A172 (cell line): ENCODE data around the gene TXNDC11. TPM values are rescaled to one million over a fixed set of nuclear protein-coding genes. Genes with fewer than 3 reads are reported as not detected.

ENCODE experiments used
- DNase-seq: peaks from one replicate; pipeline ENCODE4 v3.0.0-alpha.2; 2015; ENCODE audit warnings: low spot score
- total RNA-seq: library from RNA; depleted of rRNA; stranded (reverse); fragments of >200 nt; shearing (Covaris generic); gene quantifications from 2 replicates; pipeline ENCODE4 v1.2.3, GENCODE V29; 2014

The TXNDC11 gene
- total RNA-seq, 1 experiment from 2014 or later, result 33.8 TPM

DNA sequence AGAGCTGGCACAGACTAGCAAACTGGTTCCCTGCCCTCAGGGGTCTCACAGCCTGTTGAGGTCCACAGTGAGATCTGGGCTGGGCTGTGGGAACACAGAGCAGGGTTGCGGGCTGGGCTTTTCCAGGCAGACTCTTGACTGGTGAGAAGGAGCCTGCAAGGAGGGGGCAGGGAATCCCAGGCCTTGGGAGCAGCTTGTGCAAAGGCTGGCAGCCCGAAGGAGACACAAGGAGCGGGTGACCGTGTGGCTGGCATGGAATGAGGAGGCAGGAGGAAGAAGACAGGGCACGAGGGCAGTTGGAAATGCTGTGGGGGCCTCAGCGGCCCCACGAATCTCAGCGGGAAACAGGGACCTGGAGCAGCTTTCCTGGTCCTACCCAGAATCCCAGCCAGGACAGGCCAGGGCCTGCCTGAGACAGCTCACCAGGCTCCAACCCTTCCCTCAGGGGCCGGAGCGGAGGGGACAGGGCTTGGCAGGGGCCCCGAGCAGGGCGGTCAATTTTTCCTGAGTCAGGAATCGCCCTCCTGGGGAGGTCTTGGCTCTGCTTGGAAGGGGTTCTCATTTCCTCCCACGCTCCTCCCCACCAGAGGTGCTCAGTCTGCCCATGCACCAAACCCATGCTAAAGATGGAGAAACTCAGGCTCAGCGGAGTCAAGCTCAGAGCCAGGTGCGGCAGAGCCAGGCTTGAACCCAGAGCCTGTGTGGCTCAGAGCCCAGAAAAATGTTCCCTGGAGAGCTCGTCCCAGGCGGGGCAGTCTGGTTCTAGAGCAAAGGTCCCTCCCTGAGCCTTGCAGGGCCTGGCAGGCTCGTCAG lies 83.6 kb downstream of the TXNDC11 start:
- DNase-seq, result no peak

DNA sequence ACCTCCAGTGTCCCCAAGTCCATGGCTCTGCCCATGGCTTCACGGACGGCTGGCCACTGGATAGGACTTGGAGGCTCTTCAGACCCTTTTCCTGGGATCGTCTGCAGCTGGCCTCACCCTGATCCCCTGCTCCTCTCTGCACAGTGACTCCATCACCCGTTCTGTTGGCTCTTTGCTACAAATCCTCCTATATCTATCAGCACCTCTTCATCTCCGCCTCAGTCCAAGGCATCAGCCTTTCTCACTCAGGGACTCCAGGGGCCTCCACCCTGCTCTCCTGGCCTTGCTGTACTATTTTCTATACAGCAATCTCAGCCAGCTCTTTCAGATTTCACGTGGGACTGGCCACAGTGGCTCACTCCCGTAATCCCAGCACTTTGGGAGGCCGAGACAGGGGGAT lies 85.1 kb downstream of the TXNDC11 start:
- DNase-seq, result no peak

DNA sequence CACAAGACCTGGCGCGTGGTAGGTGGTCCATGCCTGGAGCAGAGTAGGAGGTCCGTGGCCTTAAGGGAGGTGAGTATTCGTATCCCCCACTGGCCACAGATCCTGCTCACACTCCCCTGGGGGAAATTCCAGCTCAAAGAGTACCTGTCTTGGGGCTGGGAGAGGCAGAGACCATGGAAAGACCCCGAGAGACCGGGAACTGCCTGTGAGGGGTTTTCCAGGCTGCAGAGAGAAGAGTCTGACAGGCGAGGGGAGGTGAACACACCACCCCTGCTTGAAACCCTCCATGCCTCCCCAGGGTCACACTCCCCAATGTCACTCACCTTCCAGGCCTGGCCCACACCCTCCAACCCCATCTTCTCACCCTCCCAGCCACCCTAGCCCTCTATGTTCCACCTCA lies 87.0 kb downstream of the TXNDC11 start:
- no peak for DNase-seq

DNA sequence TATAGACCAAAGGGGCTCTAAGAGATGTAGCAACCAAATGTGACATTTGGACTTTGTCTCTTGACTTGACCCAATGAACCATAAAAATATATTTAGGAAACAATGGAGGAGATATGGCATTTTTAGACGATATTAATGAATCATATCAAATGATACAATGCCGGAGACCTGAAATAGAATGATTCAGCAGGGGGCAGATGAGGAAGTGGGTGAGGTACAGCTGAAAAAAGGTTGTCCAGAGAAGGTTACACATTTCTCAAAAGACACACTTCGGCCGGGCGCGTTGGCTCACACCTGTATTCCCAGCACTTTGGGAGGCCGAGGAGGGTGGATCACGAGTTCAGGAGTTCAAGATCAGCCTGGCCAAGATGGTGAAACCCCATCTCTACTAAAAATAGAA lies 90.9 kb downstream of the TXNDC11 start:
- no peak for DNase-seq

DNA sequence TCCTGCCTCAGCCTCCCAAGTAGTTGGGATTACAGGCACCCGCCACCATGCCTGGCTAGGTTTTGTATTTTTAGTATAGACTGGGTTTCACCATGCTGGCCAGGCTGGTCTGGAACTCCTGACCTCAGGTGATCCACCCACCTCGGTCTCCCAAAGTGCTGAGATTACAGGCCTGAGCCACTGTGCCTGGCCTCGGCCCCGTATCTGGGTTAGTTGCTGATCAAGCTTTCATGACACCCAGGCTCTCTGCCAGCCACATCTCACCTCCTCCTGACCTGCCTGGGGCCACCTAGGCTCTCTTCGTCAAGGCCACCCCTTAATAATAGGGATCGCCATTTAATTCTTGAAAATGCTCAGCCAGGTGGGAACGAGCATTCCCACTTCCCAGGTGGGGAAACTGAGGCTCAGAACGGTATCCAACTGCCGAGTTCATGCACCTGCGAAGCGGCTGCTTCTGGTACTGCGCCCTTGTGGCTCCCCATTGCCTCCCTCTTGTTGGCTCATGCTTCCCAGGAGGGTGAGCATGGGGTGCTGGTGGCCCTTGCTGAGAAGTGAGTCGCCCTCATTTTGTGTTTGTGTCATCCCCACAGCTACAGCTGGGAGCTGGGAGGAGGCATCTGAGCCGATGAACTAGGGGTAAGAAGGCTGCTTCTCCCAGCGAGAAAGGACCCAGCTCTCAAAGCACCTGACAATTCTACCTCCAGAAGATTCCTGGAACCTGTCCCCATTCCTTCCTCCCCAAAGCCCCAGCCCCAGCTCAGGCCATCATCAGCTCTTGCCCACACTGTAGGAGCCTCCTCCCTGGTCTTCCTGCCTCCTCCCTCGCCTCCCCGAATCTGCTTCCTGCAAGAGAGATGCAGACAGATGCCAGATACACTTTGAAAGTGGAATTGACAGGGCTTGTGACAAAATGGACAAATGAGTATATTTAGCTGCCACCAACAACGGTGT lies 91.7 kb downstream of the TXNDC11 start:
- no peak for DNase-seq

DNA sequence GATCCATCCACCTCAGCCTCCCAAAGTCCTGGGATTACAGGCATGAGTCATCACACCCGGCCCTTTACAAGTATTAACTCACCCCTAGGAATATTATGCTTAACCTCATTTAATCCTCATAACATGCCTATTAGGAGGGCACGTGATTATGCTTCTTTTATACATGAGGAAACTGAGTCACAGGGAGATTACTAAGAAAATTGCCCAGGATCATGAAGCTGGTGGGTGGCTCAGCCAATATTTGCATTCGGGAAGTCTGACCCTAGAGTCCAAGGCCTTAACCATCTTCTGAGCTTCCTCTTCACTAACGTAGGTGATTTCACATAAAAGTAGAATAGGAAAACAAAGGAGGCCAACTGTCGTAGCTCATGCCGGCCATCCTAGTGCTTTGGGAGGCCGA lies 93.4 kb downstream of the TXNDC11 start:
- DNase-seq, result no peak

DNA sequence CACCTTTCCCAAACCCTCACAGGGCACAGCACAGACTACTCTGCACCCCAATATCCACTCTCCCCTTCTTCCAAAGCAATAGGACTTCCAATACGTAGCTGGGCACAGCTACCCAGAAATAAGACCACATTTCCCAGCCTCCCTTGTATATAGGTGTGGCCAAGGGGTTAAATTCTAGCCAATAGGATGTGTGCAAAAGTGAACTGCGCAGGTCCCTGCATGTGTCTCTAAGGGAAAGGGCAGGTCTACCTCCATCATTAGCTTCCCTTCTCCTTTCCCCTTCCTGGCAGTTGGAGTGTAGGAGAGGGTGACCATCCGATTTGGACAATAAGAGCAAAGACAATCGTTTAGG lies 99.9 kb downstream of the TXNDC11 start:
- no peak for DNase-seq

DNA sequence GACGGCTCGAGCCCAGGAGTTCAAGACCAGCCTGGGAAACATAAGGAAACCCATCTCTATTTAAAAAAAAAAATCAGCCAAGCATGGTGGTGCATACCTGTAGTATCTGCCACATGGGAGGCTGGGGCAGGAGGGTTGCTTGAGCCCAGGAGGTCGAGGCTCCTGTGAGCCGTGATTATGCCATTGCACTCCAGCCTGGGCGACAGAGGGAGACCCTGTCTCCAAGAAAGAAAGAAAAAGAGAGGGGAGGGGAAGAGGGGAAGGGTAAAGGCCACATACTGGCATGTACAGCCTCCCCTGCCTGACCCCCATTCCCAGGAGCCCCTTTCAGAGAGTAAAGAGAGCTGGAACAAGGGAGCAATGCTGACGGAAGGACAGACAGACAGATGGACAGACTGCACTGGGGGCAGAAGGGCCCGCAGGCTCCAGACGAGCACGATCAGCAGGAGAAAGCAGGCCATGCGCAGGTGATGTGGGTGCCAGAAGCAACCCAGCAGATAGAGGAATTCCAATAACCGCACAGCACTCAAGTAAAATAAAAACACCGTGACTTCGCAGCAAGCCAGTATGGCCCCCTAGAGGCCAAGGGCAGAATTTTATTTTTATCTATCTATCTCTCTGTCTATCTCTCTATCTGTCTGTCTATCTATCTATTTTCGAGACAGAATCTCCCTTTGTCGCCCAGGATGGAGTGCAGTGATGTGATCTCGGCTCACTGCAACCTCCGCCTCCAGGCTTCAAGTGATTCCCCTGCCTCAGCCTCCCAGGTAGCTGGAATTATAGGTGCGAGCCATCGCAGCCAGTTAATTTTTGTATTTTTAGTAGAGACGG lies 101.5 kb downstream of the TXNDC11 start:
- DNase-seq, result peak; percentile 76

DNA sequence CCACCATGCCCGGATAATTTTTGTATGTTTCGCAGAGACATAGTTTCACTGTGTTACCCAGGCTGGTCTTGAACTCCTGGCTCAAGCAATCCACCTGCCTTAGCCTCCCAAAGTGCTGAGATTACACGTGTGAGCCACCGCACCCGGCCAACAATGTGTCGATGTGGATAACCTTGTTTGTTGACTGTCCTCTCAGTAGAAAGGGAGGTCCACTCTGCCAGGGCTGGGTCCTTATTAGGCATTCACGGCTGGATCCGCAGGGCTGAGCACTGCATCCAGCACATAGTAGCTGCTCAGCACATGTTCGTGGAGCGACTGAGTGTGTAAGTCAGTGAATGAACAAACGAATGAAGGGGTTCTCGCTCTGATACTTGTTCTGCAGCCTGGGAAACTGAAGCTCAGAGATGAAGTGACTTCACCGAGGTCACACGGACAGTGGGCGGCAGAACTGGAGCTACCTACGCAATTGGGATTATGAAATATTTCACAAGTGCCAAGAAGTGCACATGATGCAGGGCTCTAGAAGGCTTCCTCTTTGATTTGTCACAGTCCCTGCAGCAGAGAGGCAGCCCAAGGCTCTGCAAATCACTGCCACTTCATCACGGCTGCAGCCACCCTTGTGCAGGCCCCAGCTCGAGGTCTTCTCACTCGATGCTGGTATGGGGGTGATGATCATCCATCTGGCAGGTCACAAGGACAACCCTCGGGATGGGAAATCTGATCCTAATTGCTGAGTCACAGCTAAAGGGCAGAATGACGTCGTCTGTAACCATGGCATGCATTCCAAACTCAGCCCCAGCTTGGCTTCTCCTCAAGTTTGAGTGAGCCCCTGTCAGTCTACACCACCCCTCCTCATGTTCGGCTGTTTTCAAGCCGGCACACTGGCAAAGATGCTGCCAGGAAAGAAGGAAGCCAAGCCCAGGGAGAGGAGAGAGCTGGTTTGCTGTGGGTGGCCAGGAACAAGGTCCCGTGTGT lies 102.4 kb downstream of the TXNDC11 start:
- DNase-seq, result peak; percentile 90

DNA sequence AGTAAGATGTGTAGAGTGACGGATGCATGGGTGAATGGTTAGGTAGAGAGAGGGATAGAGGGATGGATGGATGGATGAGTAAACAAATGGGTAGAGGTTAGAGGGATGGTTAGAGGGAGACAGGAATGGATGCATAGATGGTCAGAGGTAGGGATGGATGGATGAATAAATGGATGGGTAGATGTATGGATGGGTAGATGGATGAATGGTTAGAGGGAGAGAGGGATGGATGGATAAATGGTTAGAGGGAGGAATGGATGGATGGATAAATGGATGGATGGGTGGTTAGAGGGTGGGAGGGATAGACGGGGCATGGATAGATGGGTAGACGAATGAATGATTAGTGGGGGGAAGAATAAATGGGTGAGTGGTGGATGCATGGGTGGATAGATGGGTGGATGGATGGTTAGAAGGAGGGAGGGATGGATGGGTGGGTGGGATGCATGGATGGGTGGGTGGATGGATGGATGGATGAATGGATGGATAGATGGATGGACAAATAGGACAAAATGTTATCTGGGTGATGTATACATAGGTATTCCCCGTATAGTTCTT lies 103.6 kb downstream of the TXNDC11 start:
- no peak for DNase-seq

DNA sequence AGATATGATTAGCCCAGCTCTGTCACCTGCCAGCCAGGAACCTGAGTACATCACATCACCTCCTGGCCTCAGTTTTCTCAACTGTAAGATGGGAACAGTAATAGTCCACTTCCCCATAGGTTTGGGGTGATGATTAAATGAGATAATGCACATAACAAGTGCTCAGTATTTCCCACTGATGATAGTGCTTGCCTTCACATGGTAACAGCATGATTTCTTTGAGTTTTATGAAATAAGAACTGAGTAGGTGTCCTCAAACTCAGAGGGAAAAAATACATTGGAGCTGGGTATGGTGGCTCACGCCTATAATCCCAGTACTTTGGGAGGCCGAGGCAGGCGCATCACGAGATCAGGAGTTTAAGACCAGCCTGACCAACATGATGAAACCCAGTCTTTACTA lies 104.5 kb downstream of the TXNDC11 start:
- DNase-seq, result no peak

DNA sequence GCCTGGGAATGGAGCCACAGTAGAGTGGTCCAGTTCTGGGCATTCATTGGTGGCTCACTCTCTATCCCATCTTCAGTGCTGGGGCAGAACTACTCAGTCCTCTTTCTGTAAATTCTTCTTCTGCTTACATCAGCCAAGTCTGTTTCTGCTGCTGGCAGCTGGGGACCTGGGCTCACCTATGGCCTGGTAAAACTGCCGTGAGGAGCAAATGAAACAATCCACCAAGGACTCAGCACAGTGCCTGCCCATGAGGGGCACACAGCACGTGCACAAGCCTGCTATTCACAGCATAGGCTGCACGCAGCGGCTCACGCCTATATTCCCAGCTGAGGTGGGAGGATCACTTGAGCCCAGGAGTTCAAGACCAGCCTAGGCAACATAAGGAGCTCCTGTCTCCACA lies 105.3 kb downstream of the TXNDC11 start:
- no peak for DNase-seq

DNA sequence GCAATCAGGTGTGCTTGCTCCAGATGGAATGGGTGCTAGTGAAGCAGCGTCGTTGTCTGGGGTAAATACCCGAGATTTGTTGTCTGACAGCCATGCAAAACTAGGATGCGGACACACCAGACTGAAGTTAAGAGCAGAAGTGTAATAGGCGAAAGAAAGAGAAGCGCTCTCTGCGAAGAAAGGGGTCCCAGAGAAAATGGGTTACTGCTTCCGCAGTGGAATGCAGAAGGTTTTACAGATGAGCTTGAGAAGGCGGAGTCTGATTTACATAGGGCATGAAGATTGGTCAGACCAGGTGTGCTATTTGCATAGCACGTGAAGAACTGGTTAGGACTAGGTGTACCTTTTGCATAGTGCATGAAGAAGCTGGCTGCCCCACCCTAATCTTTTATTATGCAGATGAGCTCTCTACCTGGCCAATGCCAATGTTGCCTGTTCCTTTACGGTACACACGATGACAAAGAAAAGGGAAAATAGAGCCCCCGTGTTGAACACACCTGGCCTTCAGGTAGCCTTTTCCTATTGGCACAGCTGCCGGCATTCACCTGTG lies 106.4 kb downstream of the TXNDC11 start:
- DNase-seq, result no peak

DNA sequence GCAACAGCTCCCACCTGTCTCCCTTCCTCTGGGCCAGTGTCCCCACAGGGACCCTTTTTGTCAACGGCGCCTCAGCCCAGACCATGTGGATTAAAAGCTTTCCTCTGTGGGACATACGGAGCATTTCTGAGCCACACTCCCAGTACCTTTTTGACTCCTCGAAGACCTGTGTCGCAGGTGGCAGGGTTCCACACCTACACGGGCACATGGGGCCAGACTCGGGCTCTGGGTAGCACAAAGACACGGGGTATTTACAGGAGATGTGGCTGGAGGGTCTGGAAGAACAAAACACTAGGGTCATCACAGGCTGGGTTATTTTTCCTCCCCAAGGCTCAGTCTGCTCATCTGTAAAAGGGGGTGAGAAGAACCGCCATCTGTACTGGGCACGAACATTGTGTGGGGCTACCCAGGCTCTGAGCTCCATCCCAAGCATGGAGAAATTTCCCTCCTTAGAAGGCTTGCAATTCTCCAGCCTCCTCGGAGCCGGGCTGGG lies 106.9 kb downstream of the TXNDC11 start:
- no peak for DNase-seq

DNA sequence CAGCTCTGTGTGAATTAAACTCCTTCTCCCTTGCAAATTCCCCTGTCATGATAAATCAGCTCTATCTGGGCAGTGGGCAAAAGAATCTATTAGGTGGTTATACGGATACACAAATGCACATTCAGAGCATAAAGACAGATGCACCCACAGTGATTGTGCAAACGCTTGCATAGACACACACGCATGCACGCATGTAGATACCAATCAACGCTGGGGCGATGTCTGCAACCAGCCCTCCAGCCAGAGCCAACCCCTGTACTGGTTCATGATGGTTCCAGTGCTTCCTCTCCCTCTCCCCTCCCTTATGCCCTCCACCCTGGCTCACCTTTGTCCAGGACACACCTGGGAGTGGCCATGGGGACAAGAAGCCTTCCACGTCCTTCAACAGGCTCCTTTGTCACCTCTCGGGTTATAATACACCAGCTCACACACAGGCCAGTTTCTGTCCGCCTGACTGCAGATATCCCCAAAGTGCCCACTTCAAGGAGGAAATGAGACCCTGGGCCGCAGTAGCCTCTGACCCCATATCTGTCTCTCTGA lies 107.5 kb downstream of the TXNDC11 start:
- DNase-seq, result no peak

DNA sequence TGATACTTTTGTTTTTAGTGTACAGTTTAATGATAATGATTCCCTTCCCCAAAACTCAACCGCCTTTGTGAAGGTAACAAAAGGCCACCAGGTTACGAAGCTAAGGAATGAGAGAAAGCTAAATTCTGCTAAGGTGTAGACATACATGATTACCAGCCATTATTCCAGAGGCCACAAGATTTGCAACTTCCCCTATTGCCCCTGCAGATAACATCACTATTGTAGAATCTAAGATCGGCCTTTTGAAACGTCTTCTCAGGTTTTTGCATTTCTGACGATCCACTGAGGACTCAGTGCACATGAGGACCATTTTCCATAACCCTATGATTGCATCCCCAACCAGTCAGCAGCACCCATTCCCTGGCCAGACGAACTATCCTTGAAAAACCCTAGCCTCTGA lies 108.3 kb downstream of the TXNDC11 start:
- no peak for DNase-seq

DNA sequence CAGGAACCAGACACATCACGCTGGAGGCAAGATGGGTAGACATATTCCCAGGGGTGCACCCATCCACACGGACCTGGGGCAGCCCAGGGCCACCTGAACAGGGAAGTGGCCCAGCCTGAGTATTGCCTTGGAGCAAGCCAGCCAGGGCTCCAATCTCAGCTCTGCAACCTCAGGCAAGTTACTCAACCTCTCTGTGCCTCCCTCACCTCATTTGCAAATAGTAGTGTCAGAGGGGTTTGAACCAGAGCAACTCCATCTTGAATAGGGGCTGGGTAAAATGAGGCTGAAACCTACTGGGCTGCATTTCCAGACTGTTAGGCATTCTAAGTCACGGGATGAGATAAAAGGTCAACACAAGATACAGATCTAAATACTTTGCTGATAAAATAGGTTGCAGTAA lies 109.5 kb downstream of the TXNDC11 start:
- DNase-seq, result no peak

DNA sequence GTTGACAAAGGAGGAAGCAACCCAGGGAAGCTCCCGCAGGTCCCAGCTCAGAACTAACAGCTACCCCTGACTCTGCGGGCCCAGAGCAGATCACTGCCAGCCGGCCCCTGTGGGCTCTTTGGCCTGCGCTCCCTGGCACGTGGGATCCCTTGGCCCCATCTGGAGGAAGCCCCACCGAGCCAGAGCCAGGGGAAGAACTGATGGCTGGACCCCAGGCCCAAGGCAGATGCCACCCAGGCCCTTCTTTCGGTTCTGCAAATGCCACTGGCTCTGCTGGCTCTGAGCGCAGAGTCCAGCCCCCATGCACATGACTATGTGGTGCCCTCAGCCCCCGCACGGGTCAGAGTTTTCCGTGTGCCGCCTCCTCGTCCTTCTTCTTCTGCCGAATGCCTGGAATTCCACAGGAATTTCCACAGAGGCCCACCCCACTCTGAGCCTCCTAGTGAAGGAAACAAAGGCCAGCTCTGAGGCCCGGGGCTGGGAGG lies 110.2 kb downstream of the TXNDC11 start:
- DNase-seq, result no peak

DNA sequence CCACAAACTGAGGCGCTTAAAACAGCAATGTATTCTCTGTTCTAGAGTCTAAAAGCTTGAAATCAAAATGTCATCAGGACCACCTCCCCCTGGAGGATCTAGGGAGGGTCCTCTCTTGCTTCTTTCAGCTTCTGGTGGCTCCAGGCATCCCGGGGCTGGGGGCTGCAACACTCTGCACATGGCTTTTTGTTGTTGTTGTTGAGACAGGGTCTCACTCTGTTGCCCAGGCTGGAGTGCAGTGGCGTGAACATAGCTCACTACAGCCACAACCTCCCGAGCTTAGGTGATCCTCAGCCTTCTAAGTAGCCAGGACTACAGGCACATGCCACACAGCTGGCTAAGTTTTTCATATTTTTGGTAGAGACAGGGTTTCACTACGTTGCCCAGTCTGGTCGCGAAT lies 111.4 kb downstream of the TXNDC11 start:
- DNase-seq, result no peak

DNA sequence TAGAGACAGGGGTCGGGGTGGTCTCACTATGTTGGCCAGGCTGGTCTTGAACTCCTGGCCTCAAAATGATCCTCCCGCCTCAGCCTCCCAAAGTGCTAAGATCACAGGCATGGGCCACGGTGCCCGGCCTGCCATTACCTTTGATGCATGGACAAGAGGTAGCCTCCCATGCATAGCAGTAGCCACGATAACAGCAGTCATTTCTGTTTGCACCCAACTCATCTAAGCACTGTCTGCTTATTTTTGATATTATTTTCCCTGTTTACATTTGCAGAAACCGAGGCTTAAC lies 111.9 kb downstream of the TXNDC11 start:
- DNase-seq, result no peak
